Smooth muscle cell (in vitro differentiated cells): ENCODE data around the gene SCN2B. TPM values are rescaled to one million over a fixed set of nuclear protein-coding genes. Genes with fewer than 3 reads are reported as not detected.
"Not testable (repeated sequence)": the region's sequence is repeated elsewhere in the genome, so short reads cannot be mapped to it uniquely, and the experiment has no call there.

Experiments used
- DNase-seq: peaks from one replicate; lab custom pipeline; 2025; ENCODE audit not compliant: unreplicated experiment; lab: John Stamatoyannopoulos, UW
- H2AFZ ChIP-seq: fragments of 200-600 bp; sonication (generic); 2 replicates; pipeline ENCODE4 v1.6.0; 2016; ENCODE audit warnings: antibody characterized with exemption, low read depth, mild to moderate bottlenecking
- H3F3A ChIP-seq: fragments of 200-600 bp; sonication (generic); 2 replicates; pipeline ENCODE4 v1.6.0; 2017; ENCODE audit warnings: antibody characterized with exemption, low read depth
- H3K27ac ChIP-seq: fragments of 200-600 bp; sonication (generic); 2 replicates; pipeline ENCODE4 v1.5.1; 2016; ENCODE audit warnings: low read depth, mild to moderate bottlenecking
- H3K27me3 ChIP-seq: fragments of 200-600 bp; sonication (generic); 2 replicates; pipeline ENCODE4 v1.6.1; 2016; ENCODE audit warnings: low read depth, mild to moderate bottlenecking
- H3K36me3 ChIP-seq: fragments of 200-600 bp; sonication (generic); 2 replicates; pipeline ENCODE4 v1.5.1; 2016; ENCODE audit warnings: low read depth
- H3K4me1 ChIP-seq: fragments of 200-600 bp; sonication (generic); 2 replicates; pipeline ENCODE4 v1.5.1; 2016; ENCODE audit warnings: low read depth
- H3K4me2 ChIP-seq: fragments of 200-600 bp; sonication (generic); 2 replicates; pipeline ENCODE4 v1.6.0; 2016; ENCODE audit warnings: mild to moderate bottlenecking
- H3K4me3 ChIP-seq: fragments of 200-600 bp; sonication (generic); 2 replicates; pipeline ENCODE4 v1.5.1; 2016; ENCODE audit warnings: mild to moderate bottlenecking
- H3K79me2 ChIP-seq: fragments of 200-600 bp; sonication (generic); 2 replicates; pipeline ENCODE4 v1.6.0; 2016; ENCODE audit warnings: low read depth, mild to moderate bottlenecking
- H3K9ac ChIP-seq: fragments of 200-600 bp; sonication (generic); 2 replicates; pipeline ENCODE4 v1.6.0; 2016; ENCODE audit warnings: low read depth
- H3K9me3 ChIP-seq: fragments of 200-600 bp; sonication (generic); replicated peaks from 2 replicates; pipeline ENCODE4 v1.5.1; 2016; ENCODE audit warnings: low read depth
- H4K20me1 ChIP-seq: fragments of 200-600 bp; sonication (generic); 2 replicates; pipeline ENCODE4 v1.6.0; 2016; ENCODE audit warnings: low read depth
- CTCF ChIP-seq: fragments of 200-600 bp; sonication (generic); IDR thresholded peaks from 2 replicates; pipeline ENCODE4 v1.5.1; 2017; ENCODE audit warnings: borderline replicate concordance, mild to moderate bottlenecking, antibody characterized with exemption; ENCODE audit not compliant: insufficient read depth, poor library complexity, severe bottlenecking
- WGBS: methylation state at CpG from one replicate; pipeline ENCODE4 v1.1.7; 2016; ENCODE audit warnings: low lambda C conversion rate; 5-methylcytosine and 5-hydroxymethylcytosine counted together
- polyA plus RNA-seq: library from polyadenylated mRNA; unstranded; fragments of >200 nt; fragmentation: Nextera tagmentation; extraction: Ambion mirVana; gene quantifications from 2 replicates; pipeline ENCODE4 v1.2.1, GENCODE V29; 2016
- total RNA-seq: library from RNA; depleted of rRNA; stranded (reverse); fragments of >200 nt; gene quantifications from 2 replicates; pipeline ENCODE4 v1.2.3, GENCODE V29; 2014

Gene SCN2B
- total and polyA plus RNA-seq, 2 experiments from 2014 or later: 0.31 to 0.40 TPM

GRCh38 chr11:118186346-118187107 lies 10.1 kb upstream of the SCN2B start:
- WGBS: 88% methylated on average over 6 of the region's 6 CpGs
- H3K36me3 ChIP-seq: no peaks in the 10 kb centered on the region
- no peaks in the 10 kb centered on the region for H3K79me2 ChIP-seq
- no peaks in the 10 kb centered on the region for H3F3A ChIP-seq
- H3K4me1 ChIP-seq: no peaks in the 10 kb centered on the region
- H2AFZ ChIP-seq: no peak overlapping the region
- no peak overlapping the region for H3K9ac ChIP-seq
- no peak overlapping the region for H3K27ac ChIP-seq
- H3K27me3 ChIP-seq: peaks cover 15% of the 10 kb centered on the region
- H3K9me3 ChIP-seq: no peaks in the 10 kb centered on the region
- DNase-seq: no peak
- H3K4me2 ChIP-seq: no peak overlapping the region
- TF ChIP-seq CTCF: no peak
- H4K20me1 ChIP-seq: no peaks in the 10 kb centered on the region
- no peak overlapping the region for H3K4me3 ChIP-seq

- no peaks in the 10 kb centered on the region for H3K79me2 ChIP-seq
- whole genome bisulfite sequencing: 95% methylated on average over 12 of the region's 12 CpGs
- H2AFZ ChIP-seq: no peak overlapping the region
- H4K20me1 ChIP-seq: no peaks in the 10 kb centered on the region
- no peak overlapping the region for H3K4me2 ChIP-seq
- H3K27me3 ChIP-seq: peaks cover 15% of the 10 kb centered on the region
- H3K9ac ChIP-seq: no peak overlapping the region
- H3K27ac ChIP-seq: no peak overlapping the region
- H3F3A ChIP-seq: no peaks in the 10 kb centered on the region
- no peaks in the 10 kb centered on the region for H3K4me1 ChIP-seq
- H3K36me3 ChIP-seq: no peaks in the 10 kb centered on the region
- no peak overlapping the region for H3K4me3 ChIP-seq
- DNase-seq: no peak
- no peak for TF ChIP-seq CTCF
- no peaks in the 10 kb centered on the region for H3K9me3 ChIP-seq
Measured at GRCh38 chr11:118184784-118185579, 8.5 kb upstream of the SCN2B start.

GRCh38 chr11:118183691-118184090 lies 7.3 kb upstream of the SCN2B start:
- not testable (repeated sequence) for H3K4me2 ChIP-seq, H2AFZ ChIP-seq, H3K79me2 ChIP-seq, H4K20me1 ChIP-seq, H3K9me3 ChIP-seq, H3K27ac ChIP-seq, H3K4me1 ChIP-seq, H3K4me3 ChIP-seq, H3K36me3 ChIP-seq, H3F3A ChIP-seq, DNase-seq, H3K9ac ChIP-seq
- H3K27me3 ChIP-seq: peaks cover 11% of the 10 kb centered on the region
- WGBS: 93% methylated on average over 5 of the region's 5 CpGs

DNA sequence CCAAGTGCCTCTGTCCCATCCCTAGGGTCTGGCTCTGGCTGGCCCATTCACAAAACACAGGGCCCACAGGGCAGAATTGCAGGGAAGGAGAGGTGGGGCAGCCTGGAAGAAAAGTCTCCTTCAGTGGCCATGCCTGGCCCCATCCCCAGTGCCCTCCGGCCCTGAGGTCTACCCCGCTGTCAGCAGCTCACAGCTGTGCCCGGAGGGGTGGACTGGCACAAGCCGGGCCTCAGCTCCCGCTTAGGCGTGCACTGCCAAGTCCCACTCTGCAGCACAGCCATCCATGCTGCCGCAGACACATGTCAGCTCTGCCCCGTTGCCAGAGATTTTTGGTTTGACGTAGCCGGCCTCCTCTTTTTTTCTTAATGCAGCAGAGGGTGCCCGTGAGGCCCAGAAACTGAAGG lies 3.9 kb upstream of the SCN2B start:
- Histone ChIP-seq H3K9ac (no peak overlapping the region), H3K9me3 (no peaks in the 10 kb centered on the region), H3K79me2 (no peaks in the 10 kb centered on the region), H3F3A (peaks cover 7% of the 10 kb centered on the region), H4K20me1 (no peaks in the 10 kb centered on the region), H3K27me3 (no peaks in the 10 kb centered on the region), H3K4me3 (no peak overlapping the region), H3K27ac (no peak overlapping the region), H3K4me2 (peak overlapping the region; percentile 58), H2AFZ (peak overlapping the region; percentile 34), H3K36me3 (no peaks in the 10 kb centered on the region), H3K4me1 (peaks cover 8% of the 10 kb centered on the region)
- WGBS: 9% methylated on average over 11 of the region's 11 CpGs
- no peak for TF ChIP-seq CTCF
- no peak for DNase-seq
